ENCODE measurements around the gene SNX25.

Gene SNX25

DNA sequence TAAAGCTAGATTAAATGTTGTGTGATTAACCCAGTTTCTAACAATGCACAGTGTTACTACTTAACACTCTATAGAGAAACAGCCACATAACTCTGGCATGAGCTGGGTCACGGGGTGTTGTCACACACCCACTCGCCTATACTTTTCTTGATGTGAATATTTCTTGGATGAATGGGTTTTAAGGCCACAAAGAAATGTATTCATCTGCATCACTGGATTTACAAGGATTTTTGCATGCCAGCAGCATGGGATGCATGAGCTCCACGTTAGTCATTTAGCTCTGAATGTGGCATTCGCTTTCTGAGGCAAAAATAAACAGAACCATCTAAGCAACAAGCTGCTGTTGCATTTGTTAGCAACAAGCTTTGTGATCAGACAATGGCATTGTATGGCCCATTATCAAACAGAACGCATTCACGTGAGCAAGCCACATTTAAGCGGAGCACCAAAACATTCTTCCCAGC lies 96.6 kb downstream of the SNX25 start:
- H3K9ac ChIP-seq: no peak overlapping the region

DNA sequence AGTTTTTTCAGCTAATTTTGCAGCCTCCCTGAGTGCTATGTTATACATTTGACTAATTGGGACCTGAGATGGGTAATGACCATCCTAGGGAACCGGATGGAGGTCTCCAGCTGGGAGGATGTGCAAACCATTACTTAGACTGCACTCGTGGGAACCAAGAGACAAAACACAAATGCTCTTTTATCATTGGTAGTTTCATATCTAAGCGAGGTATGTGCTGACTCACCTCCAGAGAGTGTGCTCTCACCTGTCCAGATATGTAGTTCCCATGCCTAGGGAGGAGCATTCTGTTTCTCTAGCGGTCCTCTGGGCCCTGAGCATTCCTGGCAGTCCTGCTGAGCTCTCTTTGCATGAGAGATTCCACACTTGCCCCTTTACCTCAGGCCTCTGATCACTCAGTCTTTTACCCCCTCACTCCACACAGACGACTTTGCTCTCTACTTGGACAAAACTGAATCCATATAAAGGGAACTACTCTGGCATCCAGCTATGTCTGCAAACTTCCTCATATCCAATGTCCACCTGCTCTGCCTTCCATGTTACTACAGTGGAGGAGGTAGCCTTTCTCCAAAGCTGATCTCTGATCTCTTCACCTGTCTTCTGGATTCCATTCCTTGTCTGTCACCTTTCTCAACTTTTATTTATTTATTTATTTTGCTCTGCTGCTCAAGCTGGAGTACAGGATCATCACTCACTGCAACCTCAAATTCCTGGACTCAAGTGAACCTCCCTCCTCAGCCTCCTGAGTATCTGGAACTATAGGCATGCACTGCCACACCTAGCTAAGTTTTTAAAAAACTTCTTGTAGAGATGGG lies 97.9 kb downstream of the SNX25 start:
- no peaks in the 10 kb centered on the region for H4K20me1 ChIP-seq (ENCODE audit: insufficient read depth)
- H3K36me3 ChIP-seq (ENCODE audit: insufficient read depth): no peaks in the 10 kb centered on the region
- H3K4me1 ChIP-seq (ENCODE audit: low read depth, poor library complexity, severe bottlenecking): peaks cover 30% of the 10 kb centered on the region
- H3K9ac ChIP-seq: no peak overlapping the region
- no peaks in the 10 kb centered on the region for H3K27me3 ChIP-seq (ENCODE audit: insufficient read depth, low read depth)
- H3K27ac ChIP-seq: no peak overlapping the region
- no peak overlapping the region for H2AFZ ChIP-seq (ENCODE audit: low read depth)
- H3K79me2 ChIP-seq (ENCODE audit: insufficient read depth, low read depth): no peaks in the 10 kb centered on the region
- no peak overlapping the region for H3K4me2 ChIP-seq
- TF ChIP-seq, protein P1, sequence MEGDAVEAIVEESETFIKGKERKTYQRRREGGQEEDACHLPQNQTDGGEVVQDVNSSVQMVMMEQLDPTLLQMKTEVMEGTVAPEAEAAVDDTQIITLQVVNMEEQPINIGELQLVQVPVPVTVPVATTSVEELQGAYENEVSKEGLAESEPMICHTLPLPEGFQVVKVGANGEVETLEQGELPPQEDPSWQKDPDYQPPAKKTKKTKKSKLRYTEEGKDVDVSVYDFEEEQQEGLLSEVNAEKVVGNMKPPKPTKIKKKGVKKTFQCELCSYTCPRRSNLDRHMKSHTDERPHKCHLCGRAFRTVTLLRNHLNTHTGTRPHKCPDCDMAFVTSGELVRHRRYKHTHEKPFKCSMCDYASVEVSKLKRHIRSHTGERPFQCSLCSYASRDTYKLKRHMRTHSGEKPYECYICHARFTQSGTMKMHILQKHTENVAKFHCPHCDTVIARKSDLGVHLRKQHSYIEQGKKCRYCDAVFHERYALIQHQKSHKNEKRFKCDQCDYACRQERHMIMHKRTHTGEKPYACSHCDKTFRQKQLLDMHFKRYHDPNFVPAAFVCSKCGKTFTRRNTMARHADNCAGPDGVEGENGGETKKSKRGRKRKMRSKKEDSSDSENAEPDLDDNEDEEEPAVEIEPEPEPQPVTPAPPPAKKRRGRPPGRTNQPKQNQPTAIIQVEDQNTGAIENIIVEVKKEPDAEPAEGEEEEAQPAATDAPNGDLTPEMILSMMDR (conservative IDR thresholded peaks at IDR 0.05; ENCODE audit: low read depth, low read length): no peak
- no peak overlapping the region for H3K4me3 ChIP-seq (IDR thresholded peaks at IDR 0.05; ENCODE audit: insufficient read depth, low read depth, low read length)

More for the DNA sequence above, 96.6 kb downstream of the SNX25 start:
- H2AFZ ChIP-seq (ENCODE audit: low read depth): no peak overlapping the region
- no peaks in the 10 kb centered on the region for H3K27me3 ChIP-seq (ENCODE audit: insufficient read depth, low read depth)
- TF ChIP-seq, protein P1 (conservative IDR thresholded peaks at IDR 0.05; ENCODE audit: low read depth, low read length): no peak
- no peak overlapping the region for H3K4me2 ChIP-seq
- peaks cover 30% of the 10 kb centered on the region for H3K4me1 ChIP-seq (ENCODE audit: low read depth, poor library complexity, severe bottlenecking)
- no peak overlapping the region for H3K27ac ChIP-seq
- H3K79me2 ChIP-seq (ENCODE audit: insufficient read depth, low read depth): no peaks in the 10 kb centered on the region
- H3K4me3 ChIP-seq (IDR thresholded peaks at IDR 0.05; ENCODE audit: insufficient read depth, low read depth, low read length): no peak overlapping the region
- no peaks in the 10 kb centered on the region for H3K36me3 ChIP-seq (ENCODE audit: insufficient read depth)
- H4K20me1 ChIP-seq (ENCODE audit: insufficient read depth): no peaks in the 10 kb centered on the region

- peaks cover 26% of the 10 kb centered on the region for H3K4me1 ChIP-seq (ENCODE audit: low read depth, poor library complexity, severe bottlenecking)
- no peaks in the 10 kb centered on the region for H4K20me1 ChIP-seq (ENCODE audit: insufficient read depth)
- no peak overlapping the region; the same call in 1 of the 2 replicates for H3K4me2 ChIP-seq
- H3K79me2 ChIP-seq (ENCODE audit: insufficient read depth, low read depth): no peaks in the 10 kb centered on the region
- H3K36me3 ChIP-seq (ENCODE audit: insufficient read depth): no peaks in the 10 kb centered on the region
- H3K27me3 ChIP-seq (ENCODE audit: insufficient read depth, low read depth): no peaks in the 10 kb centered on the region
- no peak overlapping the region for H3K9ac ChIP-seq
- TF ChIP-seq, protein P1 (conservative IDR thresholded peaks at IDR 0.05; ENCODE audit: low read depth, low read length): no peak
- H2AFZ ChIP-seq (ENCODE audit: low read depth): no peak overlapping the region
- H3K4me3 ChIP-seq (IDR thresholded peaks at IDR 0.05; ENCODE audit: insufficient read depth, low read depth, low read length): no peak overlapping the region
- H3K27ac ChIP-seq: no peak overlapping the region
Measured at GRCh38 chr4:185309770-185310169, 100.4 kb downstream of the SNX25 start.

DNA sequence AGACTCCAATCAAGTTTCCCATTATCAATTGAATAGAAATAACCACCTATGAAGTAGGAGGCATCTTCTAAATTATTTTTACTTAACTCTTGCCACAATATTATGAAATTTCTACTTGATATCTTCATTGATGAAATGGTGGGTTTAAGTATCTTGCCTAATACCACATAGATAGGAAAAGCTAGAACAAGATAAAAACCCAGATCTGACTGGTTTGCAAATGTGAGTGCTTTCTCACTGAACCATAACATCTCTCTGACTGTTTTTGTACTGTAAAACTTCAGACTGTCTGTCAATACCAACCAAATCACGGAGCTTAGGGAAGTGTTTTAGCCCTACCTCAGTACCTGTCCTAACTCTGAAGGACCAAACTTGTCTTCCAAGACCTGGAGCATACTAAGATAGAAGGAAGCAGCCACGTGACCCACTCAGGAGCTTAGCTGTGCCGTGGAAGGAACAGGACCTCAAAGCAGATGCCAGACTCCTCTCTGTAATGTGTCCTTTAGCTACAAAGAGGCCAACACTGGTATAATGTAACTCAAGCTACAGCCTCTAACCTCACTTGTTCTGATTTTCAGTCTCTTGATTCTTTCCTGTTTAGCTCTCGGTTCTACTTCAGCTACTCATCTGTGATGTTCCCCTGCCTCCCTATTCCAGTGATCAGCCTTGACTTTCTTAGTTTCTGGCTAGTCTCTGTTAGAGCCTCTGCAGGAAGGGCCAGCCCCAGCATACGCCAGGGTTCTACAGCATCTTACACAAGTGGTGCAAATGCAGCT lies 101.9 kb downstream of the SNX25 start:
- Histone ChIP-seq H3K4me2 (no peak overlapping the region), H2AFZ (ENCODE audit: low read depth) (no peak overlapping the region), H3K79me2 (ENCODE audit: insufficient read depth, low read depth) (no peaks in the 10 kb centered on the region), H3K4me1 (ENCODE audit: low read depth, poor library complexity, severe bottlenecking) (peaks cover 18% of the 10 kb centered on the region), H3K9ac (no peak overlapping the region), H4K20me1 (ENCODE audit: insufficient read depth) (no peaks in the 10 kb centered on the region), H3K4me3 (IDR thresholded peaks at IDR 0.05; ENCODE audit: insufficient read depth, low read depth, low read length) (no peak overlapping the region), H3K36me3 (ENCODE audit: insufficient read depth) (no peaks in the 10 kb centered on the region), H3K27me3 (ENCODE audit: insufficient read depth, low read depth) (no peaks in the 10 kb centered on the region), H3K27ac (no peak overlapping the region)
- TF ChIP-seq, protein P1 (conservative IDR thresholded peaks at IDR 0.05; ENCODE audit: low read depth, low read length): no peak

Data from KMS-11 (cell line).